PC-9 (cell line): ENCODE results near the gene ENPP6. TPM values are rescaled to one million over a fixed set of nuclear protein-coding genes. Genes with fewer than 3 reads are reported as not detected.

Source experiments
- BruUV-seq: library from RNA; stranded (reverse); fragments of 400-500 nt; replicated peaks from 2 replicates; lab custom pipeline; 2021; lab: Mats Ljungman, UMichigan
- CTCF ChIA-PET: fragments of 300-600 bp; sonication (Branson Sonifier 250); formaldehyde crosslinking; loops from one replicate; lab custom pipeline; 2022; ENCODE audit warnings: antibody characterized with exemption; lab: Charles Lee
- POLR2A ChIA-PET: fragments of 300-600 bp; sonication (Branson Sonifier 250); formaldehyde crosslinking; loops from one replicate; lab custom pipeline; 2022; ENCODE audit warnings: antibody characterized with exemption; ENCODE audit not compliant: unreplicated experiment; lab: Charles Lee
- DNase-seq, 2 experiments: peaks; one replicate each; pipeline versions ENCODE4 v3.0.0 to v3.0.0-alpha.2; 2015 to 2022; ENCODE audit warnings: mixed read lengths in 1 of 2
- H2AFZ ChIP-seq: fragments of 200-600 bp; sonication (generic); 2 replicates; pipeline ENCODE4 v1.8.1; 2017; ENCODE audit warnings: antibody characterized with exemption
- H3F3A ChIP-seq: fragments of 200-600 bp; sonication (generic); 2 replicates; pipeline ENCODE4 v1.8.1; 2017; ENCODE audit warnings: antibody characterized with exemption, mild to moderate bottlenecking, low read depth; ENCODE audit not compliant: insufficient read depth
- H3K27ac ChIP-seq: fragments of 200-600 bp; sonication (generic); 2 replicates; pipeline ENCODE4 v1.6.1; 2016; ENCODE audit warnings: mixed run types
- H3K27me3 ChIP-seq: fragments of 200-600 bp; sonication (generic); 2 replicates; pipeline ENCODE4 v1.6.1; 2016; ENCODE audit warnings: low read depth, mixed run types; ENCODE audit not compliant: insufficient read depth
- H3K36me3 ChIP-seq: fragments of 200-600 bp; sonication (generic); 2 replicates; pipeline ENCODE4 v1.6.1; 2016; ENCODE audit warnings: low read depth, mixed run types
- H3K4me1 ChIP-seq: fragments of 200-600 bp; sonication (generic); replicated peaks from 2 replicates; pipeline ENCODE4 v1.6.1; 2016; ENCODE audit warnings: mixed run types; ENCODE audit not compliant: insufficient read depth
- H3K4me2 ChIP-seq: fragments of 200-600 bp; sonication (generic); 2 replicates; pipeline ENCODE4 v1.6.1; 2017; ENCODE audit warnings: mixed run types
- H3K4me3 ChIP-seq: fragments of 200-600 bp; sonication (generic); 2 replicates; pipeline ENCODE4 v1.6.1; 2016; ENCODE audit warnings: mixed run types
- H3K79me2 ChIP-seq: fragments of 200-600 bp; sonication (generic); 2 replicates; pipeline ENCODE4 v1.6.1; 2017; ENCODE audit warnings: low read depth, mixed run types
- H3K9me2 ChIP-seq: fragments of 200-600 bp; sonication (generic); 2 replicates; pipeline ENCODE4 v1.8.1; 2017; ENCODE audit warnings: mild to moderate bottlenecking; ENCODE audit not compliant: insufficient read depth
- H3K9me3 ChIP-seq: fragments of 200-600 bp; sonication (generic); 2 replicates; pipeline ENCODE4 v1.8.1; 2016; ENCODE audit warnings: low read depth; ENCODE audit not compliant: insufficient read depth
- H4K20me1 ChIP-seq: fragments of 200-600 bp; sonication (generic); 2 replicates; pipeline ENCODE4 v1.8.1; 2017; ENCODE audit not compliant: insufficient read depth
- CTCF ChIP-seq: fragments of 200-600 bp; sonication (generic); conservative IDR thresholded peaks from 2 replicates; pipeline ENCODE4 v1.6.1; 2017; ENCODE audit warnings: mixed run types, antibody characterized with exemption, mild to moderate bottlenecking, moderate library complexity
- EZH2 ChIP-seq: fragments of 200-600 bp; sonication (generic); IDR thresholded peaks from 2 replicates; pipeline ENCODE4 v1.8.0; 2017; ENCODE audit warnings: antibody characterized with exemption, low read depth
- intact Hi-C: fragments of 100-400 bp; cut with micrococcal nuclease; formaldehyde crosslinking; loops from one replicate; pipeline ENCODE4 v1.10.0; 2022; ENCODE audit not compliant: unreplicated experiment
- total RNA-seq: library from RNA; stranded (reverse); gene quantifications from 2 replicates; pipeline ENCODE4 v1.2.3, GENCODE V29; 2021

ENPP6 gene
- total RNA-seq, 1 experiment from 2014 or later = not detected

GRCh38 chr4:184231573-184231972, 13.9 kb upstream of the ENPP6 start:
- Histone ChIP-seq H3K27ac (no peak overlapping the region), H4K20me1 (no peaks in the 10 kb centered on the region), H2AFZ (no peak overlapping the region), H3K27me3 (peaks cover 13% of the 10 kb centered on the region; the same call in 1 of the 2 replicates), H3K36me3 (no peaks in the 10 kb centered on the region), H3K4me1 (no peaks in the 10 kb centered on the region), H3K9me3 (no peaks in the 10 kb centered on the region), H3F3A (no peaks in the 10 kb centered on the region), H3K4me2 (no peak overlapping the region), H3K9me2 (no peaks in the 10 kb centered on the region), H3K4me3 (no peak overlapping the region), H3K79me2 (no peaks in the 10 kb centered on the region)
- intact Hi-C loops = no loop called here
- CTCF ChIA-PET = interaction anchor here (0.7 kb wide), 1 partner anchor 275 kb away, joined by 4 read pairs; no protein-coding TSS in a partner anchor
- TF ChIP-seq CTCF (no peak), EZH2 (no peak)
- BruUV-seq = no TSS peak
- POLR2A ChIA-PET = no interaction called here
- DNase-seq = no peak

GRCh38 chr4:184228056-184228705, 10.5 kb upstream of the ENPP6 start:
- H3K4me1 ChIP-seq = no peaks in the 10 kb centered on the region
- H3K27me3 ChIP-seq = peaks cover 13% of the 10 kb centered on the region; the same call in 1 of the 2 replicates
- H3K79me2 ChIP-seq = no peaks in the 10 kb centered on the region
- no TSS peak for BruUV-seq
- H3K9me2 ChIP-seq = no peaks in the 10 kb centered on the region
- H3K9me3 ChIP-seq = no peaks in the 10 kb centered on the region
- no peak overlapping the region for H3K4me2 ChIP-seq
- no peaks in the 10 kb centered on the region for H3K36me3 ChIP-seq
- DNase-seq = no peak
- CTCF ChIA-PET = no interaction called here
- intact Hi-C loops = no loop called here
- H3F3A ChIP-seq = no peaks in the 10 kb centered on the region
- POLR2A ChIA-PET = no interaction called here
- no peak overlapping the region for H3K27ac ChIP-seq
- H4K20me1 ChIP-seq = no peaks in the 10 kb centered on the region
- H2AFZ ChIP-seq = no peak overlapping the region
- H3K4me3 ChIP-seq = no peak overlapping the region
- no peak for TF ChIP-seq EZH2
- TF ChIP-seq CTCF = no peak

GRCh38 chr4:184216515-184216914, 1.2 kb downstream of the ENPP6 start:
- intact Hi-C loops = no loop called here
- H3K36me3 ChIP-seq = no peaks in the 10 kb centered on the region
- H3K27me3 ChIP-seq = peaks cover 19% of the 10 kb centered on the region
- no peak overlapping the region for H2AFZ ChIP-seq
- H3K79me2 ChIP-seq = no peaks in the 10 kb centered on the region
- TF ChIP-seq CTCF (no peak), EZH2 (no peak)
- no peak overlapping the region for H3K4me3 ChIP-seq
- H3K4me1 ChIP-seq = no peaks in the 10 kb centered on the region
- no peaks in the 10 kb centered on the region for H4K20me1 ChIP-seq
- no peak overlapping the region for H3K4me2 ChIP-seq
- no peaks in the 10 kb centered on the region for H3K9me2 ChIP-seq
- H3K9me3 ChIP-seq = no peaks in the 10 kb centered on the region
- POLR2A ChIA-PET = no interaction called here
- DNase-seq = no peak
- H3F3A ChIP-seq = no peaks in the 10 kb centered on the region
- BruUV-seq = no TSS peak
- no peak overlapping the region for H3K27ac ChIP-seq
- CTCF ChIA-PET = no interaction called here
